ENCODE results near the gene CATSPER3.

The CATSPER3 gene

DNA sequence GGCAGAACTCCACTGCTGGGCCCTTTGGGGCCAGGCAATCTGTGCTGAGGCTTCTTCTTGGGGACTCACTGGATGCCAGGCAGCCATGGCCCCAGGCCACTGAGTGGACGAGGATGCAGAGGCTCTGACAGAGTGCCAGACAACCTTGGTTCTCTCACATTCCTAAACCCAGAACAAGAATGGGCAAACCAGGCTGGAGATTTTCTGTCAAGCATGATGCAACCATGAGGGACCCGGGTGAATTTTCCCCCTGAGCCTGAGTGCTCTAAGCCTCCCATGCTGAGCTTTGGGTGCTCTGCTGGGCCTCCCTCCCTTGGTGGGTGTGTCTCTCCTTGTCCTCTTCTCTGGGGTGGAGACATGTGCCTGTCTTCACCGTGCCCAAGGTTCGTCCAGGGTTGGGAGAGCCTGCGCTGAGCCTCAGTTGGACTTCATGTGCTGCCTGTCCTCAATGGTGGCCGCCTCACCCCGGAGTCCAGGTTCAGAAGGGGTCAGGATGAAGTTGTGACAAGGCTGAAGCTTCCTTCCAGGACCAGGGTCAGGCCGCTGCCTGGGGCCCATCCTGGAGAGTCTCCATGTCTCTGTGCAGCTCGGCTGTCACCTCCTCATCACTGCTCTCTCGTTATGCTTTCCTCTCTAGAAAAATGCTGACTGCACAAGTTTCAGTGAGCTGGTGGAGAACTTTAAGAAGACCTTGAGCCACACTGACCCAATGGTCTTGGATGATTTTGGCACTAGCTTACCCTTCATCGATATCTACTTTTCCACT is 42.2 kb downstream of the CATSPER3 start:
- H3K27me3 Mint-ChIP-seq = no peaks in the 10 kb centered on the region
- no peaks in the 10 kb centered on the region for H3K4me1 Mint-ChIP-seq (ENCODE audit: low read depth in 2 of 2)
- H3K36me3 Mint-ChIP-seq (ENCODE audit: insufficient read depth) = peaks cover under 1% of the 10 kb centered on the region
- no peak overlapping the region for H3K4me3 Mint-ChIP-seq
- H3K27ac Mint-ChIP-seq = no peak overlapping the region
- H3K9me3 Mint-ChIP-seq = no peaks in the 10 kb centered on the region
- DNase-seq (no peak), ATAC-seq (replicated peaks) (no peak)

DNA sequence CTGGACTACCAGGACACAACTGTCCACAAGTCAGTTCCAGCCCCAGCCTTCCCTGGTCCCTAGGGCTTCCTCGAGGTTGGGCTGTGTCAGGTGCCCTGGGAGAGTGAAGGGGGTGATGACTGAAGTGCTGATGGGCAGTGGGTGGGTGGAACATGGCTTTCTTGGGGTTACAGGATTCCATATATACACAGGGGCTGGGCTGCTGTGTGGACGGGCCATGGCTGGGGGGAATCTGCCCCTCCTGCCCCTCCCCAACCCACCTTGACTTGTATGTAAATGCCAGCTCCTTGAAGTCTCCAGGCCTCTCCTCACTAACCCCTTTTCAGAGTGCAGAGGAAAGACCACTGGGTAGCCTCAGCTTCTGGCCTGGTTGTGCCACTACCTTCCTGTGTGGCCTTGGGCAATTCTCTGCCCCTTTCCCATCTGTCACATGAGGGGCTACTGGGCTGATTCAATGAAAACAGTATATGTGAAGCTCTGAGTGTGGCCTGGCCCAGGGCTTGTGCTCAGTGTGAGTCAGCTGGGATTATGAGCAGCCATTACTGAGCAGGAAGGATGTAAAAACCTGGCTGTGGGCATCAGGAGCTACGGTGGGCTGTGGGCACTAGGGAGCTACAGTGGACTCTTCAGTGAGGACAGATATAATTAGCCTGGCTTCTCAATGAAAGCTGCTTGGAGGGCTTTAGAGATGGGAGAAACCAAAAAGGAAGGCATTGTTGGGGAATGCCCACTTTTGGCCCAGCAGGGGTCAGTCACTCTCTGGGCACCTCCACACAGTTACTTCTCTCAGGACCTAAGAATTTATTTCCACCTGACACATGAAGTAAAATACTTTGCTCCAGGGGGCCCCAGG is 43.0 kb downstream of the CATSPER3 start:
- Mint-ChIP-seq H3K4me3 (no peak overlapping the region), H3K27me3 (no peaks in the 10 kb centered on the region), H3K27ac (no peak overlapping the region), H3K36me3 (ENCODE audit: insufficient read depth) (no peaks in the 10 kb centered on the region), H3K9me3 (no peaks in the 10 kb centered on the region), H3K4me1 (ENCODE audit: low read depth in 2 of 2) (no peaks in the 10 kb centered on the region)
- DNase-seq (no peak), ATAC-seq (replicated peaks) (no peak)

GRCh38 chr5:135011355-135012032 is 43.8 kb downstream of the CATSPER3 start:
- DNase-seq = no peak
- no peak overlapping the region for H3K27ac Mint-ChIP-seq
- no peaks in the 10 kb centered on the region for H3K27me3 Mint-ChIP-seq
- no peak for ATAC-seq (replicated peaks)
- H3K9me3 Mint-ChIP-seq = no peaks in the 10 kb centered on the region
- no peaks in the 10 kb centered on the region for H3K36me3 Mint-ChIP-seq (ENCODE audit: insufficient read depth)
- no peaks in the 10 kb centered on the region for H3K4me1 Mint-ChIP-seq (ENCODE audit: low read depth in 2 of 2)
- no peak overlapping the region for H3K4me3 Mint-ChIP-seq

- H3K9me3 Mint-ChIP-seq = no peaks in the 10 kb centered on the region
- H3K4me1 Mint-ChIP-seq (ENCODE audit: low read depth in 2 of 2) = no peaks in the 10 kb centered on the region
- DNase-seq (no peak), ATAC-seq (replicated peaks) (no peak)
- no peak overlapping the region for H3K4me3 Mint-ChIP-seq
- H3K36me3 Mint-ChIP-seq (ENCODE audit: insufficient read depth) = no peaks in the 10 kb centered on the region
- H3K27me3 Mint-ChIP-seq = no peaks in the 10 kb centered on the region
- H3K27ac Mint-ChIP-seq = no peak overlapping the region
These were observed 44.4 kb downstream of the CATSPER3 start for GRCh38 chr5:135012033-135012588.

DNA sequence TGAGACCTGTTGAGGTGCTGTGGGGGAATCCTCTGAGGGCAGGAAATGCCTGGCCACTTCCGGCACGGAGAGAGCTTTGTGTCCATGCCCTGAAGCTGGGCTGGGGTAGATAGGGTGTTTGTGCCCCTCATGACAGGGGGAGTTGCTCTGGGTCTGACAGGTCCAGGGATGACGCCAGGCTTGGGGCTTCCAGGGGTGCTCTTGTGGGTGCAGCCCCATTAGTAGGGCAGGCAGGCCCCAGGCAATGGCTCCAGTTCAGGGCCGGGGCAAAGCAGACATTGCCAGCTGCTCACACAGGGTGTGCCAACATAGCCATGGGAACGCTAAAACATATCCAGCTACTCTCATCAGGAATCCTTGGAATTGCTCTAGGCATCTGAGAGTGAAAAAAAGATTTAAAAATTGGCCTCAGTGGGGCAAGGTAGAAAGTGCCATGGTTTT is 45.3 kb downstream of the CATSPER3 start:
- no peak for DNase-seq
- ATAC-seq (replicated peaks) = no peak
- no peaks in the 10 kb centered on the region for H3K9me3 Mint-ChIP-seq
- no peaks in the 10 kb centered on the region for H3K27me3 Mint-ChIP-seq
- no peaks in the 10 kb centered on the region for H3K4me1 Mint-ChIP-seq (ENCODE audit: low read depth in 2 of 2)
- no peak overlapping the region for H3K27ac Mint-ChIP-seq
- H3K36me3 Mint-ChIP-seq (ENCODE audit: insufficient read depth) = no peaks in the 10 kb centered on the region
- H3K4me3 Mint-ChIP-seq = no peak overlapping the region

DNA sequence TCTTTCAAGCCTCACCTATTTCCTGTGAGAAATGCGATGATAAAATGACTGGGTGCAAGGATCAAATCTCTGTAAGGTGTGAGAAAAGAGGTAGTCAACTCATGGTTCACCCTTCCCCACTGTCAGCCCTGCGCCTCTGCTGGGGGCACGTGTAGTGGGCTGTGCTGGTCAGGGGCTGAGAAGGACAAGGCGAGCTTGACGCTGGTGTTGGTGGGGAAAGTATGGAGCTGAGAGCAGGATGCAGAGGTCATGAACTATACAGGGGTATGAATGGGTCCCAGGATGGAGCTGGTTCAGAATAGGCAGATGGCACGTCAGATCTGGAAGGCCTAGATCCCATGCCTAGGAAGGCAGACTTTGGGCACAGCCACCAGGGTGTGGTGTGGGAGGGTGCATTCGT is 45.7 kb downstream of the CATSPER3 start:
- no peaks in the 10 kb centered on the region for H3K36me3 Mint-ChIP-seq (ENCODE audit: insufficient read depth)
- no peaks in the 10 kb centered on the region for H3K4me1 Mint-ChIP-seq (ENCODE audit: low read depth in 2 of 2)
- ATAC-seq (replicated peaks) (no peak), DNase-seq (no peak)
- H3K27me3 Mint-ChIP-seq = no peaks in the 10 kb centered on the region
- H3K4me3 Mint-ChIP-seq = no peak overlapping the region
- H3K9me3 Mint-ChIP-seq = no peaks in the 10 kb centered on the region
- no peak overlapping the region for H3K27ac Mint-ChIP-seq

GRCh38 chr5:135013947-135014570 is 46.4 kb downstream of the CATSPER3 start:
- no peaks in the 10 kb centered on the region for H3K4me1 Mint-ChIP-seq (ENCODE audit: low read depth in 2 of 2)
- DNase-seq = no peak

GRCh38 chr5:135015942-135016341 is 48.2 kb downstream of the CATSPER3 start:
- no peaks in the 10 kb centered on the region for H3K9me3 Mint-ChIP-seq
- H3K27me3 Mint-ChIP-seq = peaks cover 0 to 10% of the 10 kb centered on the region in 2 donors
- H3K4me3 Mint-ChIP-seq = no peak overlapping the region
- H3K27ac Mint-ChIP-seq = no peak overlapping the region
- DNase-seq (no peak), ATAC-seq (replicated peaks) (no peak)
- H3K4me1 Mint-ChIP-seq (ENCODE audit: low read depth in 2 of 2) = no peaks in the 10 kb centered on the region
- no peaks in the 10 kb centered on the region for H3K36me3 Mint-ChIP-seq (ENCODE audit: insufficient read depth)

More at GRCh38 chr5:135013947-135014570, 46.4 kb downstream of the CATSPER3 start:
- Mint-ChIP-seq H3K27me3 (peaks cover 0 to 1% of the 10 kb centered on the region in 2 donors), H3K9me3 (no peaks in the 10 kb centered on the region), H3K36me3 (ENCODE audit: insufficient read depth) (no peaks in the 10 kb centered on the region), H3K4me3 (no peak overlapping the region), H3K27ac (no peak overlapping the region)
- ATAC-seq (replicated peaks) = no peak

DNA sequence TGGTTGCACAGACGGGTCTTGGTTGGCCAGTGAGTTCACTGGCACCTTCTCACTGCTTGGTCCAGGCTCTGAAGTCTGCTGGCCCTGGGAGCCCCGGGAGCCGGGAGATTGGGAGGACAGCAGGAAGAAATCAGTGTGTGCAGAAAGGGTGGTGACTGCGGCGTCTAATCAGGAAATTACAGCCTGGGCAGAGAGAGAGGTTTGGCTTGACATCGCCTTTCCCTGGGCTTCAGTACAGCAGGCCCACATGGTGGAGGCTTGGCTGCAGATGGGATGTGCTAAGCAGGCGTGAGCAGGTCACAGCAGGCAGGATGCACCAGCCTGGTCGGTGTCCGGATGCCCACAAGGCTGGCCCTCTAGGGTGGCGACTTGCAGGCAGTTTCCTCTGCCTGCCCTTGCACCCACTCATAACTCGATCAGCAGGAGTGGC is 49.2 kb downstream of the CATSPER3 start:
- Mint-ChIP-seq H3K27ac (no peak overlapping the region), H3K36me3 (ENCODE audit: insufficient read depth) (no peaks in the 10 kb centered on the region), H3K27me3 (peaks cover 0 to 10% of the 10 kb centered on the region in 2 donors), H3K4me3 (no peak overlapping the region), H3K4me1 (ENCODE audit: low read depth in 2 of 2) (no peaks in the 10 kb centered on the region), H3K9me3 (no peaks in the 10 kb centered on the region)
- ATAC-seq (replicated peaks) (no peak), DNase-seq (no peak)

- ATAC-seq (replicated peaks) (no peak), DNase-seq (no peak)
- no peaks in the 10 kb centered on the region for H3K4me1 Mint-ChIP-seq (ENCODE audit: low read depth in 2 of 2)
- H3K9me3 Mint-ChIP-seq = no peaks in the 10 kb centered on the region
- no peaks in the 10 kb centered on the region for H3K36me3 Mint-ChIP-seq (ENCODE audit: insufficient read depth)
- H3K27me3 Mint-ChIP-seq = peaks cover 0 to 10% of the 10 kb centered on the region in 2 donors
- H3K4me3 Mint-ChIP-seq = no peak overlapping the region
- no peak overlapping the region for H3K27ac Mint-ChIP-seq
These were observed 50.8 kb downstream of the CATSPER3 start for GRCh38 chr5:135018457-135018856.

GRCh38 chr5:135019314-135019713 is 51.6 kb downstream of the CATSPER3 start:
- Mint-ChIP-seq H3K9me3 (no peaks in the 10 kb centered on the region), H3K4me3 (no peak overlapping the region), H3K27ac (no peak overlapping the region), H3K27me3 (peaks cover 0 to 10% of the 10 kb centered on the region in 2 donors), H3K36me3 (ENCODE audit: insufficient read depth) (no peaks in the 10 kb centered on the region), H3K4me1 (ENCODE audit: low read depth in 2 of 2) (no peaks in the 10 kb centered on the region)
- ATAC-seq (replicated peaks) (no peak), DNase-seq (no peak)

- peaks cover 0 to 15% of the 10 kb centered on the region in 2 donors for H3K27me3 Mint-ChIP-seq
- ATAC-seq (replicated peaks) = no peak
- no peak overlapping the region for H3K27ac Mint-ChIP-seq
- no peaks in the 10 kb centered on the region for H3K36me3 Mint-ChIP-seq (ENCODE audit: insufficient read depth)
- H3K4me3 Mint-ChIP-seq = no peak overlapping the region
- H3K4me1 Mint-ChIP-seq (ENCODE audit: low read depth in 2 of 2) = no peaks in the 10 kb centered on the region
- DNase-seq = no peak
- H3K9me3 Mint-ChIP-seq = no peaks in the 10 kb centered on the region
These were observed 52.6 kb downstream of the CATSPER3 start for GRCh38 chr5:135020111-135020895.

All from effector memory CD8-positive, alpha-beta T cell (primary cell).